Ammon's horn (tissue), 1 donor: ENCODE results near the gene TRIM62.

Experiments
- DNase-seq: peaks from one replicate; pipeline ENCODE4 v3.0.0-alpha.2; 2016; ENCODE audit warnings: low spot score

TRIM62 gene

GRCh38 chr1:33098371-33098770 is 83.5 kb downstream of the TRIM62 start:
- no peak for DNase-seq

- no peak for DNase-seq
Measured at GRCh38 chr1:33097762-33098161, 84.1 kb downstream of the TRIM62 start.

- no peak for DNase-seq
Measured at GRCh38 chr1:33097137-33097611, 84.7 kb downstream of the TRIM62 start.

GRCh38 chr1:33096363-33097005 is 85.4 kb downstream of the TRIM62 start:
- DNase-seq: no peak
